Stimulated activated CD8-positive, alpha-beta memory T cell treated with anti-CD3 and anti-CD28 coated beads, Interleukin-2, amount 100 ng/mL, for 1 hour (primary cell): Measurements from ENCODE around the gene GDPD5.

ENCODE experiments used
- DNase-seq, 2 donors: peaks; one replicate each; pipeline ENCODE4 v3.0.0-alpha.2; 2020; ENCODE audit warnings: low read depth in 2 of 2

GDPD5 gene, protein sequence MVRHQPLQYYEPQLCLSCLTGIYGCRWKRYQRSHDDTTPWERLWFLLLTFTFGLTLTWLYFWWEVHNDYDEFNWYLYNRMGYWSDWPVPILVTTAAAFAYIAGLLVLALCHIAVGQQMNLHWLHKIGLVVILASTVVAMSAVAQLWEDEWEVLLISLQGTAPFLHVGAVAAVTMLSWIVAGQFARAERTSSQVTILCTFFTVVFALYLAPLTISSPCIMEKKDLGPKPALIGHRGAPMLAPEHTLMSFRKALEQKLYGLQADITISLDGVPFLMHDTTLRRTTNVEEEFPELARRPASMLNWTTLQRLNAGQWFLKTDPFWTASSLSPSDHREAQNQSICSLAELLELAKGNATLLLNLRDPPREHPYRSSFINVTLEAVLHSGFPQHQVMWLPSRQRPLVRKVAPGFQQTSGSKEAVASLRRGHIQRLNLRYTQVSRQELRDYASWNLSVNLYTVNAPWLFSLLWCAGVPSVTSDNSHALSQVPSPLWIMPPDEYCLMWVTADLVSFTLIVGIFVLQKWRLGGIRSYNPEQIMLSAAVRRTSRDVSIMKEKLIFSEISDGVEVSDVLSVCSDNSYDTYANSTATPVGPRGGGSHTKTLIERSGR

DNA sequence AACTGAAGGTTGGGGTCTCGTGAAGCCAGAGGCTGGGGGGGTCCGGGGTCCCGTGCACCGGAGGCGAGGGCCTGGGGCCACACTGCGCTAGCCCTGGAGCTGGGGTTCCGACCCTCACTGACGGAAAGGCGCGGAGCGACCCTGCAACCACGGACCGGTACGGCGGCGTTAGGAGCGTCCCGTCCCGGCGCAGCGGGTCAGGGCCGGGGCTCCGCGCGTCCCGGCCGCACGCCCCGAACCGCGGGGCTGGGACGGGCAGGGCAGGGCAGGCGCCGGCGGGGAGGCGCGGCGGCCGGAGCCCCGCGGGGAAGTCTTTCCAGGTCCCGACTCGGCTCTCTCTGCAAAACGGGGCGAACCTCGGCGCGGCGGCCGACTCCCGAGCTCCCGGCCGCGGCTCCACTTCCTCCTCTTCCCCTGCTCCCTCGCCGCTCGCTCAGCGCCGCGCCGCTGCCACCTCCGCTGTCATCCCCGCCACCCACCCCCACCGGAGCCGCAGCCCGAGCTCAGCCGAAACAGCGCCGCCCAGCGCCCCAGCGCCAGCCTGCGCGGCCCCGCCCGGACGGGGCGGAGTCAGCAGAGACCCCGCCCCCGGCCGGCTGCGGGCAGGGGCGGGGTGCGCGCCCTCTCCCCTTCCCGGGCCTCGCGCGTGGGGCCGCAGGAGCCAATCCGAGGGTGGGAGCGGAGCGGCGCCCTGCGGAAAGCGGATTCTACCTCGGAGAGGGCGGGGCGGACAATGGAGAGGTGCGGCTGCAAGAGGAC is at the start of gene GDPD5:
Gene GDPD5 (minus strand): TSS at position 509 of the 759 bp plus-strand sequence. CDS start 48,206 bp downstream, outside the sequence.
- DNase-seq = peak; percentile 54 to 71

DNA sequence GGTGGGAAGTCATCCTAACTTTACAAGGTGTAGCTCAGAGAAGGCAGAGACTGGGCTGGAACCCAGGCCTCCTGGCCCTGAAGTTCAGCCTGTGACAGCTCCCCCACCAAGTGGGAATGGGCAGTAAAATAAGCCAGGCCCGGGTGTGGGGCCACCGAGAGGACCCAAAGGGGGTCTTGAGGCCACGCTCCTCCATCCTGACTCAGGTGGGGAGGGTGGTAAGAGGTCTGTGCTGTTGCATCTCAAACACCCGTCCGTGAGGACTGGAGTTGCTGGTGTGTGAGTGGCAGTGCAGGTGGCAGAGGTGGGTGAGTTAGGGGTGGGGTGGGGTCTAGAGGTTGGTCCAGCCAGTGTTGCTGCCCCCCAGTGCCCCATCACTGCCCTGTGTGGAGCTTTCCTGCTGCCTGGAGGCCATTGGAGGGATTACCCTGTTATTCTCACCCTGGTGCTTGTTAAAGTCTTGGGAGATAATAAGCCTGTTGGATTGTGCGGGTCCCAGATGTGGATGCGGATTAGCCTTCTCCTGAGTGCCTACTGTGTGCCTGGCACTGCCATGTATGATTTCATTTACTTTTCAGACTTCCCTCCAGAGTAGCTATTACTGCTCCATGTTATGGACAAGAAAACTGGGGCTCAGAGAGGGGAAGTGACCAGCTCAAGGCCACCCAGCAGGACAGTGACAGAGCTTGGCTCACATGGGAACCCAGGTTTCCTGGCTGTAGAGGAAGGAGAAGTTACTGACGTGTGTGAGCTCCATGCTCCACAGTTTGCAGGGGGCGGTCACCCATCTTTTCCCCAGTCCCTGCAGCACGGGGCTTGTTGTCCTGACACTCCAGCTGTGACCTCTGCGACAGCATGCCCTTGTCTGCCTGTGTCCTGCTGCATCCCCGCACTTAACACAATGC is 49.2 kb upstream of the GDPD5 start:
- no peak for DNase-seq

DNA sequence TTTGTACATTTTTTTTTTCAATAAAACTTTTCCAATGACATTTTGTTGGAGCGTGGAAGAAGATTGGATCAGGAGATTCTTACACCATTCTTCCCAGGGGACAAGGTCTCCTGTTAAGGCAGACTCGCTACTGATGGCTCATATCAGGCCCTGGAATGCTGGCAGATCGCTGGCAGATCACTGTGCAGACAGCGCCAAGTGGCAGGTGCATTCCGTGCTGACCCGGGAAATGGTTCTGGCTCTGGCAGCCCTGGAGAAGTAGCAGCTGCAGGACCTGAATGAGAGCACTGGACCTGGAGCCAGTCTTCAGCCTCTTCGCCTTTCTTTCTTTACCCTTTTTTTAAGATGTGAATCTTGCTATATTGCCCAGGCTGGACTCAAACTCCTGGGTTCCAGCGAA is 47.0 kb upstream of the GDPD5 start:
- no peak for DNase-seq

DNA sequence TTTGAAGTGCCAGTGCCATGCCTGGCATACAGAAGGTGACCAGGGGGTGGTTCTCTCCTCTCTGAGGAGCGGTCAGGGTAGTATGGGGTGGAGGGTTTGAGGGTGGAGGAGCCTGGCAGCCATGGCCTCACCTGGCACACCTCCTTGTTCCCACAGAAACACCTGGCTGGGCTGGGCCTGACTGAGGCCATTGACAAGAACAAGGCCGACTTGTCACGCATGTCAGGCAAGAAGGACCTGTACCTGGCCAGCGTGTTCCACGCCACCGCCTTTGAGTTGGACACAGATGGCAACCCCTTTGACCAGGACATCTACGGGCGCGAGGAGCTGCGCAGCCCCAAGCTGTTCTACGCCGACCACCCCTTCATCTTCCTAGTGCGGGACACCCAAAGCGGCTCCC is 45.9 kb upstream of the GDPD5 start:
- no peak for DNase-seq

DNA sequence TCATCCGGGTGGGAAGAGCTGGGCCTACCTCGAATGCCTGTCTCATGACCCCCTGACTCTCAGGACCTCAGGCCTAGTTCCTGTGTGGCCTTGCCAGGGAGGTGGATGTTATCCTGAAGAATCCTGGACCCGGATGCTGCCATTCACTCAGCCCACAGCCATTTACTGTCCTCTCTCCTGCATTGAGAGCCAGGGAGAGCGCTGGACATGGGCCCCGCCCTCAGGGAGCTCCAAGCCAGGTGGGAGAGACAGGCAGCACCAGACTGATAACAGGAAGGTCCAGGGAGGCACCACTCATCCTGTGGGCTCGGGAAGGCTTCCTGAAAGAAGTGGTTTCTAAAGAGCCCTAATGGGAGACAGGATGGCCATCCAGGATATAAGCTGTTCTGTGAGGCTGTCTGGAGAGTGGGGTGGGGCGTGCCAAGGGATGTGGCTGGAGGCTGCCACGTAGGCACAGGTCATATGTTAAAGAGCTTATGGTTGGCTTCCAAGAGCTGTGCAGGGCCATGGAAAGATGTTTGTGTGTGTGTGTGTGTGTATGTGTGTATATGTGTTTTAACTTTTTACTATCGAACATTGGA is 44.9 kb upstream of the GDPD5 start:
- DNase-seq = no peak

DNA sequence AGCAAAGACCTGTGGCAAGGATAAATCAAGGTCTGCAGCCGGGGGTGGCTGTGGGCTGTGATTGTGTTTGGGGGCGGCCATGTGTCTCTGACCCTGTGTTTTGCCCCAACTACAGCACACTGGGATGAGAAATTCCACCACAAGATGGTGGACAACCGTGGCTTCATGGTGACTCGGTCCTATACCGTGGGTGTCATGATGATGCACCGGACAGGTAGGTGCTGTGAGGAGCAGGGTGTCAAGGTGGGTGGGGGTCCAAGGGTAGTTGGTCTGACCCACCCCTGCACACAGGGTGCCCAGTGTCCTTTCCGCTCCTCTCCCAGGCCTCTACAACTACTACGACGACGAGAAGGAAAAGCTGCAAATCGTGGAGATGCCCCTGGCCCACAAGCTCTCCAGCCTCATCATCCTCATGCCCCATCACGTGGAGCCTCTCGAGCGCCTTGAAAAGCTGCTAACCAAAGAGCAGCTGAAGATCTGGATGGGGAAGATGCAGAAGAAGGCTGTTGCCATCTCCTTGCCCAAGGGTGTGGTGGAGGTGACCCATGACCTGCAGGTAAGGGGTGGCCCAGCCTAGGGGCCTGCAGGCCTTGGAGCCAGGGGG is 43.0 kb upstream of the GDPD5 start:
- DNase-seq = no peak

DNA sequence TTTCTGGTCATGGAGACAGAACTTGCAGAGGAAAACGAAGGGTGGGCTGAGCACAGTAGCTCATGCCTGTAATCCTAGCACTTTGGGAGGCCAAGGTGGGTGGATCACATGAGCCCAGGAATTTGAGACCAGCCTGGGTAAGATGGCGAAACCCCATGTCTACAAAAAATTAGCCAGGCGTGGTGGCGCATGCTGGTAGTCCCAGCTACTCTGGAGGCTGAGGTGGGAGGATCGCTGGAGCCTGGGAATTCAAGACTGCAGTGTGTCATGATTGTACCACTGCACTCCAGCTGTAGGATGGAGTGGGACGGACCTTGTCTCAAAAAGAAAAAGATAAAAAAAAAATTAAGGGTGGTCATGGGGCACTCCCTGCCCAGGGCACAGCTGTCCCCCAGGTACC is 42.2 kb upstream of the GDPD5 start:
- DNase-seq = no peak

DNA sequence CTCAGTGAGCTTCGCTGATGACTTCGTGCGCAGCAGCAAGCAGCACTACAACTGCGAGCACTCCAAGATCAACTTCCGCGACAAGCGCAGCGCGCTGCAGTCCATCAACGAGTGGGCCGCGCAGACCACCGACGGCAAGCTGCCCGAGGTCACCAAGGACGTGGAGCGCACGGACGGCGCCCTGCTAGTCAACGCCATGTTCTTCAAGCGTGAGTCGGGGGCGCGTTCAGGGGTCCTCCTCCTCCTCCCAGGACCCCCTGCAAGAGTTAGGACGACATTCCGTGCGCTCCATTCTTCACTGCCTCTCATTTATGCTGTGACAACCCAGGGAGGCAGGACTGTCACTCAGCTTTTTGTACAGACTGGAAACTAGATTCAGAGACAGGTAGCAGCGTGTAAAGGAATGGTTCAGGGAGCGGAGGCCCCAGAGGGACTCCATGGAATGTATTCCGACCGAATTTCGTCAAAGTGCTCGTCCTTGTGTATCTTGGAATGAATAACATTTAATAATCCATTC is 41.1 kb upstream of the GDPD5 start:
- no peak for DNase-seq

DNA sequence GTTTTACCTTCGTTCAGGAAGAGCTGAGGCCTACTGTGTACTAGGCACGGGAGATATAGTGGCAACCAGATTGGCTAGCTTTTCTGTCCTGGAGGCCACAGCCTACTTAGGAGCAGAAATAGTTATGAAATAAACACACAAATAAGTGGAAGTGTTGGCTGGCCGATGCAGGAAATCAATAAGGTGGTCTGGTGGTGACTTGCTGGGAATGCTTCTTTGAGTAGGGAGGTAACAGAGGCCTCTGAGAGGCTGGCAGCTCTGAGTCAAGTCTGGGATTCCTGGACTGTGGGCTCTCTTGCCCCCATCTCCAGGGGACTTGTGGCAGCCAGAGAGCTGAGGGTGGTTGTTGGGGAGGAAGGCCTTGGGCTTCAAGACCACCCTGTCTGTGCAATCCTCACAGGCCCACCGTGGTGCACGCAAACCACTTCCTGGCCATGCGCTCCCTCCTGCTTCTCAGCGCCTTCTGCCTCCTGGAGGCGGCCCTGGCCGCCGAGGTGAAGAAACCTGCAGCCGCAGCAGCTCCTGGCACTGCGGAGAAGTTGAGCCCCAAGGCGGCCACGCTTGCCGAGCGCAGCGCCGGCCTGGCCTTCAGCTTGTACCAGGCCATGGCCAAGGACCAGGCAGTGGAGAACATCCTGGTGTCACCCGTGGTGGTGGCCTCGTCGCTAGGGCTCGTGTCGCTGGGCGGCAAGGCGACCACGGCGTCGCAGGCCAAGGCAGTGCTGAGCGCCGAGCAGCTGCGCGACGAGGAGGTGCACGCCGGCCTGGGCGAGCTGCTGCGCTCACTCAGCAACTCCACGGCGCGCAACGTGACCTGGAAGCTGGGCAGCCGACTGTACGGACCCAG is 40.4 kb upstream of the GDPD5 start:
- no peak for DNase-seq

DNA sequence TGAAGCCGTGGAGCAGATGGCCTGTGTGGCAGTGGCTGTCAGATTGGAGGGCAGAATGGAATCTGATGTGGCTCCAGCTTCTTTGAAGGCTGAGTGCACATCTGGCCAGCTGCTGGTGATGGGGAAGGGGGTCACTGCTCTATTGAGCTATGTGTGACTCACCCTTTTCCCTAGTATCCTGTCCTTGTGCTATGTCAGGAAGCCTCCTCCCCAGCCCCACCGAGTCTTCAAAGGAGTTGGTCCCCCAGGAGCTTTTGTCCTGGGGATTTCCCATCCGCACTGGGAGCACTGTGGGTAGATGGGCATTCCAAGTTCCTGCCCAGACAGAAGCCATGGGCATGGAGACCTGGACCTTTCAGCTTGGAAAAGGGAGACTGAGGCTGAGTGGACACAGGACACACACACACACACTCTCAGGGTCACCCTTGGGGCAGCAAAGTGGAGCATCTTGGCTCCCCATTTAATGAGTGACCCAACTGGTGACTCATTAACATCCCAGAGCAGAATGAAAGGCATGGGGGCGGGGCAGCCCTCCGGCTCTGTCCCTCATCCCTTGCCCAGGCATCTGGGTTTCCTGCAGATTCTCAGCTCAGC is 39.6 kb upstream of the GDPD5 start:
- no peak for DNase-seq

DNA sequence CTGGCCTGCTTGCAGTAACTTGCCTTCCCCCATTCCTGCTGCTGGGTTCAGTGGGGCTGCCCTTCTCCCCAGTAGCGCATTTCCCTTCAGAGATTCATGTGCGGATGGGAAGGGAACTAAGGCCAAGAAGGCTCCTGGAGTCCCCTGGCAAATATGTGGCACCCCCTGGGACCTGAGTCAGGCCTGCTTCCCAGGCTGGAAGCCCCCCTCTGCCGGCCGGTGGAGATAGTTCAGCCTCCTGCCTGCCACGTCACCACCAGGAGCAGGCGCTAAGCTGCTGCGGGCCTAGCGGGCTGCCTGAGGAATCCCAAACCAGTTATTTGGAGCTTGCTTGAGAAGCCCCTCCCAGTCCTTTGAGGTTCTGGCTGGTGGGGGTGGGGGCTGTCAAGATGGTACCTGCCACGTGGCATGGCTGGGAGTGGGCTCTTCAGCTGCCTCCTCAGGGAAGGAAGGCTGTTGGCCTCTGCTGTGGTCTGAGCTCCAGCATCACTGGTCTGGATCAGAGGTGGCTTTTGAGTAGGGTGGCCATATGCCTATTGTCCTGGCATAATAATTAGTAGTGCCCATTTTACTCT is 38.3 kb upstream of the GDPD5 start:
- no peak for DNase-seq

DNA sequence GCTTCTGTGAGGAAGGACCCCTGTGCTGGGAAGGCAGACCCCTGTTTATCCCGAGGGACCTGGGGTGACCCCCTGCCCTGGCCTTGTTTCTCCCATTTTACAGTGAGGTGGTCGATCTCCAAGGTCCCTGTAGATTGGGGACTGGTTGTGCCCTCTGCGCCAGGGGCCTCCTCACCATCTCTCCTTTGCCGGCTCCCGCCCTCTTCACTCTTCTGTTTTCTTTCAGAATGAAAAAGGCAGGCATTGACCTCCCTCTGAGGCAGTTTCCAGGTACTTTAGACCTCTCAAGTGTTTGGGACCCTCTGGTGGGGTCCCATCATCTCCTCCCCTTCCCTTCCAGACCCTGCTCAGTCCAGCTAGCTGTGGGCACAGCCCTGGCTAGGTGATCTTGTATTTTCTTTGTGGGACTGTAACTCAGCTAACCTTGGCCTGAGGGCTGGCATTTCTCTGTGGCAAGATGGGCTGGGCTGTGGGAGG is 37.8 kb upstream of the GDPD5 start:
- no peak for DNase-seq

DNA sequence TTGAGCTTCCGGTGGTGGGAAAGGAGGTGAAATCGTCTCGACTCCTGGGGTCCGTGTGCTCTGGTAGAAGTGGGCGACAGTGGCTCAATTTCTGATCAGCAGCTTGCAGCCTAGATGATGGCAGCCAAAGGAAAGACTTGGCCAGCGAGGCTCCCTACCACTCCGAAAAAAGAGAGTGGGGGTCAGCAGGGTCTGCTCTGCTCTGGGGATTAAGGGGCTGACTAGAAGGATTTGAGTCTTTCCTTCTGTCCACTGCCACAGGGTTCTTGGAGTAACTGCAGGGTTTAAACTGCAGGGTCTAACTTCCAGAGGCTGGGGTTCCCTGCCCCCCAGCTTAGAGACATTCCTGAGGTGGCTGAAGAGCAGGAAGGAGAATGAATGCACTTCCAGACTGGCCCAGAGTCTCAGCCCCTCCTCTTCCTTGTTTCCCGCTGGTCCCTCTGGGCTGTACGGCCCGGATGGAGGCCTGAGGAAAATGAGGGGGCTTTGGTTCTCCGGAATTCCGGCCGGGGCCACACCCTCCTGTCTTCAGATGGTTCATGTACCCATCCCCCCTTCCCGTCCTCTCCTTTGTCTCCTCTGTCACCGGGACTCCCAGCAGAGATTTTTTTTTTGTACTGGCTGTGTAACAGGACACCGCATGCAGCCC is 37.2 kb upstream of the GDPD5 start:
- no peak for DNase-seq

DNA sequence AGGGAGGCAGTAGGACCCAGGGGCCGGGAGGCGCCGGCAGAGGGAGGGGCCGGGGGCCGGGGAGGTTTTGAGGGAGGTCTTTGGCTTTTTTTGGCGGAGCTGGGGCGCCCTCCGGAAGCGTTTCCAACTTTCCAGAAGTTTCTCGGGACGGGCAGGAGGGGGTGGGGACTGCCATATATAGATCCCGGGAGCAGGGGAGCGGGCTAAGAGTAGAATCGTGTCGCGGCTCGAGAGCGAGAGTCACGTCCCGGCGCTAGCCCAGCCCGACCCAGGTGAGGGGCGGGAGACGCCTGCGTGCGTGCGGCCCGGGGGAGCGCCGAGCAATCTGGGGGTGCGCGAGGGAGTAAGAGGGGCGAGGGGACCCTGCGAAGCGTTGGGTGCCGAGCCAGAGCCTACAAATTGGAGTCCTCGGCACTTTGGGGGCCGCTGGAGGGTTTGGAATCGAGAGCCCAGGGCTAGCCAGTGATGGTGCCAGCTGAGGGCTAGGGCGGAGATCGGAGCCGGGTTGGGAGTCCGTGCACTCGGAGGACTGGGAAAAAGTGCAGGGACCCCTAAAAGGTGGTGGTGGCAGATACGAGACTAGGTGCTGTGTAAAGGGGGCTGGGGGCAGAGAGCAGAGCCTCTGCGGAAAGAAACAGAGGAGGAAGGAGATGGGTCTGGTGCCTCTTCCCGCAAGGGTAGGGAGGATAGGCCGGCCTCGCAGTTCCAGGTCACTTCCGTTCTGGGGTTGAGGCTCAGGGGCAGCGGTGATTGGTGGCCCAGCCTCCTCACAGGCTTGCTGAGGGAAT is 36.5 kb upstream of the GDPD5 start, which contains the start of gene SERPINH1:
Gene SERPINH1 (plus strand): TSS at position 206 of the 788 bp plus-strand sequence. CDS start 4,097 bp downstream, outside the sequence.
- peak in 1 of 2 donors; percentile 17 for DNase-seq

DNA sequence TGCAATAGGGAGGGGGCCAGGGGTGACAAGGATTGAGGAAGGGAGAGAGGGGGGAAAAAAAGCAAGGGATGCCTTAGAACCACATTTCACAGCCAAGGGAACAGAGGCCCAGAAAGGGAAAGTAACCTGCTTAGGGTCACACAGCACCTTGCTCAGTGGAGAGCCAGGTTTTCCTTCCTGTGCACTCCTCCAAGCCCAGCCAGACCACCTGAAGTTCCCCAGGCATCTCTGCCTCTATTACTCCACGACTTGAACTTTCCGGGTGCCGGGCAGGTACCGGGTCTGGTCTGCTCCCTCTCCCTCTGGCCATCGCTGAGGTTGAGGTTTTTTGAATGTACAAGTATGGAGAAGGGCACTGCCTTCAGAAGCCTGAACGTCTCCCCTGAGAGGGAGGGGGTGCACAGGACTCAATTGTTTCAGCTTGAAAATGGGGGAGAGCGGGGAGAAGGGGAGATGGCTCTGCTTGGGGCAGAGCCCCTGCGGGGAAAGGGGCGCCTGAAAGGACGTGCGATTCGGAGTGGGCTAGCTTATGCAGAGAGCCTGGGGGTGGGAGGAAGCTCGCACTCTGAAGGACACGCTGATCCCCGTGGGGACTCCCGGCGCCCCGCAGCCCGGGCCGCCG is 35.8 kb upstream of the GDPD5 start:
- DNase-seq = no peak

DNA sequence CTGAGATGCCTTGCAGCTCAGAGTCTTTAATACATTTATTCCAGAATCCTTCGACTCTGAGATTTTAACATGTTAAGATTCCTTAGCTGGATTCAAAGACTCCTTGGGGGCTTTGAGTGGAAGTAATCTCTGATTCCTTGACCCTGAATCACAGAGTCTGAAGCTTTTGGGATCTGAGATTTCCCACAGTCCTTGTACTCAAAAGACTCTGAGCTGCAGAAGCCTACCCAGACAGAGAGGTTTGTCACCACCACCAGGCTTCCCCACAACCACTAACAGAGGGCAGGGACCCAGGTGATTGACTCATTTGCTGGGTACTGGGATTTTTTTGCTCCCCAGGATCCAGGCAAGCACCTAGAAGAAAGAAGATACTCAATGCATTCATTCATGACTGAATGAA is 34.9 kb upstream of the GDPD5 start:
- no peak for DNase-seq
